GM21737 (cell line): Measurements from ENCODE around the gene RNFT2.
"Not testable (repeated sequence)": the region's sequence is repeated elsewhere in the genome, so short reads cannot be mapped to it uniquely, and the experiment has no call there.

Source experiments
- ATAC-seq: cut with Tn5 transposase; IDR thresholded peaks from one replicate; pipeline ENCODE4 v1.9.1; 2021; ENCODE audit warnings: mild to moderate bottlenecking, moderate library complexity; ENCODE audit not compliant: unreplicated experiment

Gene RNFT2

GRCh38 chr12:116742787-116743186, 4.7 kb downstream of the RNFT2 start:
- not testable (repeated sequence) for ATAC-seq

GRCh38 chr12:116744766-116745165, 6.7 kb downstream of the RNFT2 start:
- ATAC-seq, result no peak

- ATAC-seq, result no peak
Observed at GRCh38 chr12:116745554-116745953, 7.4 kb downstream of the RNFT2 start.

- ATAC-seq, result no peak
Observed at GRCh38 chr12:116749884-116750283, 11.8 kb downstream of the RNFT2 start.

- no peak for ATAC-seq
Observed at GRCh38 chr12:116750298-116750697, 12.2 kb downstream of the RNFT2 start.

- ATAC-seq, result not testable (repeated sequence)
Observed at GRCh38 chr12:116754097-116754496, 16.0 kb downstream of the RNFT2 start.

GRCh38 chr12:116754783-116755182, 16.7 kb downstream of the RNFT2 start:
- ATAC-seq, result not testable (repeated sequence)

- ATAC-seq, result no peak
Observed at GRCh38 chr12:116759783-116760621, 21.9 kb downstream of the RNFT2 start.

GRCh38 chr12:116760622-116761020, 22.5 kb downstream of the RNFT2 start:
- ATAC-seq, result no peak

GRCh38 chr12:116761499-116761898, 23.4 kb downstream of the RNFT2 start:
- ATAC-seq, result no peak

GRCh38 chr12:116765271-116765670, 27.2 kb downstream of the RNFT2 start:
- ATAC-seq, result no peak

GRCh38 chr12:116766285-116766684, 28.2 kb downstream of the RNFT2 start:
- no peak for ATAC-seq

GRCh38 chr12:116766746-116767145, 28.6 kb downstream of the RNFT2 start:
- no peak for ATAC-seq

GRCh38 chr12:116771651-116772050, 33.5 kb downstream of the RNFT2 start:
- no peak for ATAC-seq

GRCh38 chr12:116773276-116773731, 35.2 kb downstream of the RNFT2 start:
- no peak for ATAC-seq

- ATAC-seq, result no peak
Observed at GRCh38 chr12:116774020-116774419, 35.9 kb downstream of the RNFT2 start.

- ATAC-seq, result no peak
Observed at GRCh38 chr12:116777245-116777644, 39.1 kb downstream of the RNFT2 start.

- no peak for ATAC-seq
Observed at GRCh38 chr12:116779597-116779996, 41.5 kb downstream of the RNFT2 start.

GRCh38 chr12:116780942-116781341, 42.8 kb downstream of the RNFT2 start:
- no peak for ATAC-seq

GRCh38 chr12:116783525-116784237, 45.6 kb downstream of the RNFT2 start:
- ATAC-seq, result no peak

GRCh38 chr12:116784238-116784612, 46.1 kb downstream of the RNFT2 start:
- no peak for ATAC-seq

GRCh38 chr12:116789562-116789961, 51.4 kb downstream of the RNFT2 start:
- ATAC-seq, result not testable (repeated sequence)
